ENCODE results near the gene RPTOR. TPM values are rescaled to one million over a fixed set of nuclear protein-coding genes. Genes with fewer than 3 reads are reported as not detected.

RPTOR gene
- total RNA-seq, 1 donor, result 30.0 TPM

GRCh38 chr17:80906364-80907259 is 362.0 kb downstream of the RPTOR start:
- H3K4me3 ChIP-seq (ENCODE audit: low read depth, low read length), result no peak overlapping the region
- DNase-seq (ENCODE audit: low read depth), result no peak
- TF ChIP-seq, protein P1, sequence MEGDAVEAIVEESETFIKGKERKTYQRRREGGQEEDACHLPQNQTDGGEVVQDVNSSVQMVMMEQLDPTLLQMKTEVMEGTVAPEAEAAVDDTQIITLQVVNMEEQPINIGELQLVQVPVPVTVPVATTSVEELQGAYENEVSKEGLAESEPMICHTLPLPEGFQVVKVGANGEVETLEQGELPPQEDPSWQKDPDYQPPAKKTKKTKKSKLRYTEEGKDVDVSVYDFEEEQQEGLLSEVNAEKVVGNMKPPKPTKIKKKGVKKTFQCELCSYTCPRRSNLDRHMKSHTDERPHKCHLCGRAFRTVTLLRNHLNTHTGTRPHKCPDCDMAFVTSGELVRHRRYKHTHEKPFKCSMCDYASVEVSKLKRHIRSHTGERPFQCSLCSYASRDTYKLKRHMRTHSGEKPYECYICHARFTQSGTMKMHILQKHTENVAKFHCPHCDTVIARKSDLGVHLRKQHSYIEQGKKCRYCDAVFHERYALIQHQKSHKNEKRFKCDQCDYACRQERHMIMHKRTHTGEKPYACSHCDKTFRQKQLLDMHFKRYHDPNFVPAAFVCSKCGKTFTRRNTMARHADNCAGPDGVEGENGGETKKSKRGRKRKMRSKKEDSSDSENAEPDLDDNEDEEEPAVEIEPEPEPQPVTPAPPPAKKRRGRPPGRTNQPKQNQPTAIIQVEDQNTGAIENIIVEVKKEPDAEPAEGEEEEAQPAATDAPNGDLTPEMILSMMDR (IDR thresholded peaks at IDR 0.05; ENCODE audit: insufficient read depth, low read length), result no peak

DNA sequence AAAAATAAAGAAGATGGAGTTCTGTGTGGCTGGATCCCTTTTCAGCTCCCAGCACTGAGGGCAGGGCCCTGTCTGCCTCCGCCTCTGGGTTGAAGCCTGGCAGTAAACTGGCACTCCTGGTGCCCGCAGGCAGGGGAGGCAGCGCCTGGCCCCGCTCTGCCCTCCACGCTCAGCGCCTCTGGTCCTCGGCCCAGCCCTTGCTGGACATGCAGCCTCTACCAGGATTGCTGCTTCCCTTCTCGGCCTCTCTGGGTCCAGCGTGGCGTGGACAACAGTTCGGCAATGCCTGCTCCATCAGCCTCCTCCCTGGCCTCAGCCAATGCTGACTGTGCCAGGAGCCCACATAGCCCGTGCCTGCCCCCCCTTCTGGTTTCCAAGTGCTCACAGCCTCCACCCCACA is 362.6 kb downstream of the RPTOR start:
- no peak overlapping the region for H3K4me3 ChIP-seq (ENCODE audit: low read depth, low read length)
- DNase-seq (ENCODE audit: low read depth), result no peak
- TF ChIP-seq, protein P1 (IDR thresholded peaks at IDR 0.05; ENCODE audit: insufficient read depth, low read length), result no peak

- TF ChIP-seq, protein P1 (IDR thresholded peaks at IDR 0.05; ENCODE audit: insufficient read depth, low read length), result no peak
- H3K4me3 ChIP-seq (ENCODE audit: low read depth, low read length), result no peak overlapping the region
- no peak for DNase-seq (ENCODE audit: low read depth)
Measured at GRCh38 chr17:80908211-80908610, 363.6 kb downstream of the RPTOR start.

- TF ChIP-seq, protein P1 (IDR thresholded peaks at IDR 0.05; ENCODE audit: insufficient read depth, low read length), result no peak
- no peak overlapping the region for H3K4me3 ChIP-seq (ENCODE audit: low read depth, low read length)
- no peak for DNase-seq (ENCODE audit: low read depth)
Measured at GRCh38 chr17:80908776-80909175, 364.1 kb downstream of the RPTOR start.

DNA sequence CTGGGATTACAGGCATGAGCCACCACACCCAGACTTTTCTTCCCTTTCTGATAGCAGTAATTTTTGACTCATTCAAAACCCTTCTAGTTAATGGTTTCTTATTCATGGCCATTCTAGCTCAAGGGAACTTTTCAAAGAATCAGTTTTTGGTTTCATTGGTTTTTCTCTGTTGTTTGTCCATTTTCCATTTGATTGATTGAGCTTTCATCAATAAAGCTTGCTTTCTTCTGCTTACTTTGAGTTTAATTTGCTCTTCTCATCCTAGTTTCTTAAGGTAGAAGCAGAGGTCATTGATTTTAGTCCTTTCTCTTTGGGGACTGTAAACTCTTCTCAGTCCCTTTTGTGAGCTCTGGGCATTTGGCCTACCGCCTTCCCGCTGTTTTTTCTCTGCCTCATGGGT is 365.0 kb downstream of the RPTOR start:
- TF ChIP-seq, protein P1 (IDR thresholded peaks at IDR 0.05; ENCODE audit: insufficient read depth, low read length), result no peak
- DNase-seq (ENCODE audit: low read depth), result no peak
- H3K4me3 ChIP-seq (ENCODE audit: low read depth, low read length), result no peak overlapping the region

- TF ChIP-seq, protein P1 (IDR thresholded peaks at IDR 0.05; ENCODE audit: insufficient read depth, low read length), result no peak
- DNase-seq (ENCODE audit: low read depth), result no peak
- H3K4me3 ChIP-seq (ENCODE audit: low read depth, low read length), result no peak overlapping the region
Measured at GRCh38 chr17:80910043-80910442, 365.4 kb downstream of the RPTOR start.

All from fibroblast of the aortic adventitia (primary cell).